Suprapubic skin (tissue), 3 donors: ENCODE data around the gene DSE.

Experiments
- POLR2A ChIP-seq, 2 donors: fragments of 450-650 bp; IDR thresholded peaks; one replicate each; pipeline ENCODE4 v1.6.1; 2017; ENCODE audit warnings: antibody characterized with exemption in 2 of 2, mild to moderate bottlenecking in 2 of 2, moderate library complexity in 2 of 2
- TF ChIP-seq, protein P1 (sequence below), 2 donors: fragments of 200-600 bp in 1 of 2; fragments of 450-650 bp in 1 of 2; sonication (generic) in 1 of 2; IDR thresholded peaks; one replicate each; pipeline ENCODE4 v1.5.1; 2016 to 2019; ENCODE audit warnings: antibody characterized with exemption in 2 of 2, mild to moderate bottlenecking in 1 of 2, moderate library complexity in 1 of 2

- TF ChIP-seq, protein P1, sequence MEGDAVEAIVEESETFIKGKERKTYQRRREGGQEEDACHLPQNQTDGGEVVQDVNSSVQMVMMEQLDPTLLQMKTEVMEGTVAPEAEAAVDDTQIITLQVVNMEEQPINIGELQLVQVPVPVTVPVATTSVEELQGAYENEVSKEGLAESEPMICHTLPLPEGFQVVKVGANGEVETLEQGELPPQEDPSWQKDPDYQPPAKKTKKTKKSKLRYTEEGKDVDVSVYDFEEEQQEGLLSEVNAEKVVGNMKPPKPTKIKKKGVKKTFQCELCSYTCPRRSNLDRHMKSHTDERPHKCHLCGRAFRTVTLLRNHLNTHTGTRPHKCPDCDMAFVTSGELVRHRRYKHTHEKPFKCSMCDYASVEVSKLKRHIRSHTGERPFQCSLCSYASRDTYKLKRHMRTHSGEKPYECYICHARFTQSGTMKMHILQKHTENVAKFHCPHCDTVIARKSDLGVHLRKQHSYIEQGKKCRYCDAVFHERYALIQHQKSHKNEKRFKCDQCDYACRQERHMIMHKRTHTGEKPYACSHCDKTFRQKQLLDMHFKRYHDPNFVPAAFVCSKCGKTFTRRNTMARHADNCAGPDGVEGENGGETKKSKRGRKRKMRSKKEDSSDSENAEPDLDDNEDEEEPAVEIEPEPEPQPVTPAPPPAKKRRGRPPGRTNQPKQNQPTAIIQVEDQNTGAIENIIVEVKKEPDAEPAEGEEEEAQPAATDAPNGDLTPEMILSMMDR (IDR thresholded peaks at IDR 0.05) = no peak
- TF ChIP-seq POLR2A (IDR thresholded peaks at IDR 0.05) = no peak
Observed at GRCh38 chr6:116355796-116356195, 15.0 kb upstream of the DSE start.
